ENCODE results near the gene CA10.

The CA10 gene

DNA sequence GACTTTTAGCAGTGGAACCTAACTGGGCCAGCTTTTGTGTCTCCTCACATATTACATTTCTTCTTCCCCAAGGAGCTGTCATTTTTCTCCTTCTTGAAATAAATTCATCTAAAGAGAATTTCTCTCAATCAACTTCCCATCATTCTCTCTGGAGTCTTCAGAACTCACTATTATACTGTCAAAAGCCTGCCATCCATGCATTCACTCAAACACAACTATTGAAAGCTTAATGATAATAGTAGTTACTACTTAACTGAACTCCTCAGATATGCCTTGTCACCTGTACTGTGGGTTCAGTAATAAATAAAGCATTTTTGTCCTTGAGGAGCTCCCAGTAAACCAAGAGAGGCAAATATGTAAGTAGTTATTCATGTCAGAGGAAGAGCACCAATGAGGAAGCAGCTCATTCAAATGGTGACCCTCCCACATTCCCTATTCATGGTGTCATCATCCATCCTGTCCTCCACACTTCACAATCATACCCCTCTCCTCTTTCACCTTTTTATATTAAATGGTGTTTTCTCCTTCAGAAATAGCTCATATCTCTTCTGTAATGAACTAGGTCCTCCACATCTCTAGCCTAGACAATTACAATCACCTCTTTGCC lies 162.6 kb downstream of the CA10 start:
- TF ChIP-seq POLR2AphosphoS5 (IDR thresholded peaks at IDR 0.05; ENCODE audit: low read depth, low read length) = no peak
- no peak for TF ChIP-seq FOXP2 (optimal IDR thresholded peaks at IDR 0.05; ENCODE audit: borderline replicate concordance, extremely low read depth, extremely low read length, insufficient read depth)
- no peak for TF ChIP-seq SIN3A (IDR thresholded peaks at IDR 0.05; ENCODE audit: borderline replicate concordance, insufficient read depth, low read length)
- no peak for TF ChIP-seq REST (IDR thresholded peaks at IDR 0.05; ENCODE audit: insufficient read depth in 1 of 2, low read depth in 2 of 2, low read length in 2 of 2)
- TF ChIP-seq TAF1 (IDR thresholded peaks at IDR 0.05; ENCODE audit: borderline replicate concordance, insufficient read depth, low read length) = no peak

DNA sequence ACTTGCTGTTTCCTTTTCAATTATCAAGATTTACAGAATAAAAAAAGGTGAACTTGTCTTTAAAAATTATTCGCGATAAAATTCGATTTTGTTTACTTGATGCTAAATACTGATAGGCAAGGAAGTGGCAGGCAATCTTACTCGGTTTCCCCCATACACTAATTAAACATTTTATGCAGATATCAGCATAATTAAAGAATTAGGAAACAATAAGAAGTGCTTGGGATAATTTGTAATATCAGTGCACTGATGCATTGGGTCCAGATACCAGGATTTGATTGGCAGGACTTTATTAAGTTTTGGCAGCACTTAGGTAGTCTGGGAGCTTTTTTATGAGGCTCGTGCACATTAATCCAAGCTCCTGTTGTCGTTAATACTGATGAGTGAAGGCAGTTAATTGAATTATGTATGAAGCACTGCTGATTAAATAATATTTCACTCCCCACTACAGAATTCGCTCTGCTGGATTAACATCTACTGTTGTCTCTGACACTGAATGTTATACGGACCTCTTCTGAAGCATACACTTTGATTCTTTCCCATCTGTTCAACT lies 165.6 kb downstream of the CA10 start:
- TF ChIP-seq SIN3A (IDR thresholded peaks at IDR 0.05; ENCODE audit: borderline replicate concordance, insufficient read depth, low read length) = no peak
- TF ChIP-seq TAF1 (IDR thresholded peaks at IDR 0.05; ENCODE audit: borderline replicate concordance, insufficient read depth, low read length) = no peak
- TF ChIP-seq POLR2AphosphoS5 (IDR thresholded peaks at IDR 0.05; ENCODE audit: low read depth, low read length) = no peak
- no peak for TF ChIP-seq FOXP2 (optimal IDR thresholded peaks at IDR 0.05; ENCODE audit: borderline replicate concordance, extremely low read depth, extremely low read length, insufficient read depth)

GRCh38 chr17:51971121-51971520 lies 187.4 kb downstream of the CA10 start:
- TF ChIP-seq REST (IDR thresholded peaks at IDR 0.05; ENCODE audit: insufficient read depth in 1 of 2, low read depth in 2 of 2, low read length in 2 of 2) (no peak), FOXP2 (optimal IDR thresholded peaks at IDR 0.05; ENCODE audit: borderline replicate concordance, extremely low read depth, extremely low read length, insufficient read depth) (no peak), TAF1 (IDR thresholded peaks at IDR 0.05; ENCODE audit: borderline replicate concordance, insufficient read depth, low read length) (no peak), SIN3A (IDR thresholded peaks at IDR 0.05; ENCODE audit: borderline replicate concordance, insufficient read depth, low read length) (no peak), POLR2AphosphoS5 (IDR thresholded peaks at IDR 0.05; ENCODE audit: low read depth, low read length) (no peak)

DNA sequence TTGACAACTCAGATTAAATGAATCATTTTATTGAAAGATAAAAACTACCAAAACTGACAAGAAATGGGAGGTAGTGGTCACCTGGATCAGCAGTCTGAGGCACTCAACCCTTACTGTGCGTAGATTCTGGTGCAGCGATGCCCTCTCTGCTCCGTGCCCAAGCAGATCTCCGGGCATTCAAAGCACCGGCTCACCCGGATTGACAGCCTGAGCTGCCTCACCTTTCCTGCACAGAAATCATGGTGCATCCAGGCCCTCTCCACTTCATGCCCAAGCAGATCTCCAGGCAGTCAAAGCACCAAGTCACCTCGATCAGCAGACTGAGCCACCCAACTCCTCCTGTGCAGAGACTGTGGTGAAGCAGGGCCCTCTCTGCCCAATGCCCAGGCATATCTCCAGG lies 196.8 kb downstream of the CA10 start:
- TF ChIP-seq SIN3A (IDR thresholded peaks at IDR 0.05; ENCODE audit: borderline replicate concordance, insufficient read depth, low read length) (no peak), REST (IDR thresholded peaks at IDR 0.05; ENCODE audit: insufficient read depth in 1 of 2, low read depth in 2 of 2, low read length in 2 of 2) (no peak), TAF1 (IDR thresholded peaks at IDR 0.05; ENCODE audit: borderline replicate concordance, insufficient read depth, low read length) (no peak), POLR2AphosphoS5 (IDR thresholded peaks at IDR 0.05; ENCODE audit: low read depth, low read length) (no peak), FOXP2 (optimal IDR thresholded peaks at IDR 0.05; ENCODE audit: borderline replicate concordance, extremely low read depth, extremely low read length, insufficient read depth) (no peak)

GRCh38 chr17:51957786-51958185 lies 200.7 kb downstream of the CA10 start:
- TF ChIP-seq REST (IDR thresholded peaks at IDR 0.05; ENCODE audit: insufficient read depth in 1 of 2, low read depth in 2 of 2, low read length in 2 of 2) (no peak), POLR2AphosphoS5 (IDR thresholded peaks at IDR 0.05; ENCODE audit: low read depth, low read length) (no peak), TAF1 (IDR thresholded peaks at IDR 0.05; ENCODE audit: borderline replicate concordance, insufficient read depth, low read length) (no peak), SIN3A (IDR thresholded peaks at IDR 0.05; ENCODE audit: borderline replicate concordance, insufficient read depth, low read length) (no peak), FOXP2 (optimal IDR thresholded peaks at IDR 0.05; ENCODE audit: borderline replicate concordance, extremely low read depth, extremely low read length, insufficient read depth) (no peak)

Measured in PFSK-1 (cell line).